H9 (cell line): ENCODE data around the gene AP2A1. TPM values are rescaled to one million over a fixed set of nuclear protein-coding genes. Genes with fewer than 3 reads are reported as not detected.

Experiments used
- DNase-seq: peaks from one replicate; pipeline ENCODE4 v3.0.0-alpha.2; 2017
- H2AFZ ChIP-seq: one replicate; pipeline ENCODE4 v1.6.1; 2013; ENCODE audit warnings: mild to moderate bottlenecking, low read length, control low read depth, moderate library complexity
- H2AK5ac ChIP-seq: 2 replicates; pipeline ENCODE4 v1.6.1; 2013; ENCODE audit warnings: low read length, control low read depth, mixed read lengths; ENCODE audit not compliant: insufficient read length
- H2BK120ac ChIP-seq: one replicate; pipeline ENCODE4 v1.6.1; 2013; ENCODE audit warnings: low read depth, mild to moderate bottlenecking, low read length, control low read depth, inconsistent platforms; ENCODE audit not compliant: poor library complexity, severe bottlenecking
- H2BK12ac ChIP-seq: 2 replicates; pipeline ENCODE4 v1.6.1; 2013; ENCODE audit warnings: low read length, control low read depth, mixed read lengths, low read depth; ENCODE audit not compliant: insufficient read length
- H2BK15ac ChIP-seq: 2 replicates; pipeline ENCODE4 v1.6.1; 2013; ENCODE audit warnings: low read depth, low read length, control low read depth
- H2BK20ac ChIP-seq: one replicate; pipeline ENCODE4 v1.6.1; 2013; ENCODE audit warnings: low read depth, mild to moderate bottlenecking, low read length, control low read depth, inconsistent platforms; ENCODE audit not compliant: poor library complexity, severe bottlenecking
- H2BK5ac ChIP-seq: 2 replicates; pipeline ENCODE4 v1.6.1; 2013; ENCODE audit warnings: low read length, control low read depth, mixed read lengths; ENCODE audit not compliant: insufficient read length
- H3K14ac ChIP-seq: 2 replicates; pipeline ENCODE4 v1.6.1; 2013; ENCODE audit warnings: low read length, control low read depth; ENCODE audit not compliant: insufficient read depth
- H3K18ac ChIP-seq: 2 replicates; pipeline ENCODE4 v1.6.1; 2013; ENCODE audit warnings: low read depth, mild to moderate bottlenecking, mixed read lengths, low read length, control low read depth; ENCODE audit not compliant: insufficient read length
- H3K23ac ChIP-seq: 2 replicates; pipeline ENCODE4 v1.6.1; 2013; ENCODE audit warnings: low read length, control low read depth, mixed read lengths, low read depth; ENCODE audit not compliant: insufficient read length
- H3K23me2 ChIP-seq: 2 replicates; pipeline ENCODE4 v1.6.1; 2013; ENCODE audit warnings: low read depth, mild to moderate bottlenecking, mixed read lengths, low read length, control low read depth; ENCODE audit not compliant: insufficient read length, poor library complexity, severe bottlenecking
- H3K27ac ChIP-seq: 2 replicates; pipeline ENCODE4 v1.5.1; 2013; ENCODE audit warnings: low read length, control low read depth, mixed read lengths, low read depth; ENCODE audit not compliant: insufficient read length
- H3K27me3 ChIP-seq: 2 replicates; pipeline ENCODE4 v1.6.1; 2013; ENCODE audit warnings: low read length, control low read depth, inconsistent platforms; ENCODE audit not compliant: insufficient read depth
- H3K4ac ChIP-seq: 2 replicates; pipeline ENCODE4 v1.6.1; 2013; ENCODE audit warnings: low read depth, mild to moderate bottlenecking, control low read depth, inconsistent platforms, low read length, moderate library complexity
- H3K4me1 ChIP-seq: 2 replicates; pipeline ENCODE4 v1.6.1; 2013; ENCODE audit warnings: low read length, control low read depth, inconsistent platforms; ENCODE audit not compliant: insufficient read depth
- H3K4me2 ChIP-seq: 2 replicates; pipeline ENCODE4 v1.6.1; 2013; ENCODE audit warnings: low read length, control low read depth, mixed read lengths; ENCODE audit not compliant: insufficient read length, insufficient read depth
- H3K56ac ChIP-seq: 2 replicates; pipeline ENCODE4 v1.6.1; 2013; ENCODE audit warnings: low read depth, mild to moderate bottlenecking, mixed read lengths, low read length, control low read depth; ENCODE audit not compliant: insufficient read length
- H3K79me1 ChIP-seq: 2 replicates; pipeline ENCODE4 v1.6.1; 2013; ENCODE audit warnings: low read depth, mild to moderate bottlenecking, moderate library complexity, low read length, control low read depth, inconsistent platforms; ENCODE audit not compliant: insufficient read depth, poor library complexity, severe bottlenecking
- H3K79me2 ChIP-seq: 2 replicates; pipeline ENCODE4 v1.6.1; 2013; ENCODE audit warnings: low read length, control low read depth, inconsistent platforms; ENCODE audit not compliant: insufficient read depth
- H3K9ac ChIP-seq: 2 replicates; pipeline ENCODE4 v1.6.1; 2013; ENCODE audit warnings: low read length, control low read depth, mixed read lengths; ENCODE audit not compliant: insufficient read length; ENCODE audit errors: extremely low read depth
- H3K9me3 ChIP-seq: one replicate; pipeline ENCODE4 v1.6.1; 2013; ENCODE audit warnings: low read depth, low read length, inconsistent platforms; ENCODE audit not compliant: control insufficient read depth
- H3T11ph ChIP-seq: one replicate; pipeline ENCODE4 v1.6.1; 2013; ENCODE audit warnings: mild to moderate bottlenecking, low read length, control low read depth, inconsistent platforms
- H4K20me1 ChIP-seq: one replicate; pipeline ENCODE4 v1.6.1; 2013; ENCODE audit not compliant: control insufficient read depth, insufficient read length, insufficient read depth
- H4K5ac ChIP-seq: 2 replicates; pipeline ENCODE4 v1.6.1; 2013; ENCODE audit warnings: low read depth, mild to moderate bottlenecking, mixed read lengths, low read length, control low read depth; ENCODE audit not compliant: insufficient read length
- H4K8ac ChIP-seq: replicated peaks from 2 replicates; pipeline ENCODE4 v1.6.1; 2013; ENCODE audit warnings: low read length, control low read depth, mixed read lengths, low read depth; ENCODE audit not compliant: insufficient read length
- H4K91ac ChIP-seq: 2 replicates; pipeline ENCODE4 v1.6.1; 2013; ENCODE audit warnings: low read depth, mild to moderate bottlenecking, moderate library complexity, mixed read lengths, low read length, control low read depth; ENCODE audit not compliant: insufficient read length
- H3K27ac Mint-ChIP-seq, 3 experiments: 2 replicates in 2 of 3; 3 replicates in 1 of 3; pipeline ENCODE4 v1.8.0; 2020 to 2021; ENCODE audit warnings: mixed read lengths in 3 of 3, mild to moderate bottlenecking in 1 of 3, moderate library complexity in 1 of 3
- H3K27me3 Mint-ChIP-seq: 2 replicates; pipeline ENCODE4 v1.8.0; 2021; ENCODE audit warnings: low read depth, mild to moderate bottlenecking, moderate library complexity, mixed read lengths
- H3K36me3 Mint-ChIP-seq, 3 experiments: 2 replicates in 2 of 3; 3 replicates in 1 of 3; pipeline ENCODE4 v1.8.0; 2020 to 2021; ENCODE audit warnings: low read depth in 3 of 3, mixed read lengths in 3 of 3; ENCODE audit not compliant: insufficient read depth in 1 of 3
- H3K4me1 Mint-ChIP-seq, 2 experiments: 2 replicates each; pipeline ENCODE4 v1.8.0; 2020; ENCODE audit warnings: mixed read lengths in 2 of 2
- H3K4me3 Mint-ChIP-seq, 2 experiments: 2 replicates in 1 of 2; 3 replicates in 1 of 2; pipeline ENCODE4 v1.8.0; 2020 to 2021; ENCODE audit warnings: mild to moderate bottlenecking in 2 of 2, mixed read lengths in 2 of 2, moderate library complexity in 1 of 2
- H3K9me3 Mint-ChIP-seq, 2 experiments: 2 replicates in 1 of 2; 3 replicates in 1 of 2; pipeline ENCODE4 v1.8.0; 2020; ENCODE audit warnings: mild to moderate bottlenecking in 2 of 2, mixed read lengths in 2 of 2, moderate library complexity in 1 of 2
- CTCF ChIP-seq: fragments of 200-600 bp; sonication (generic); conservative IDR thresholded peaks from 3 replicates; pipeline ENCODE4 v1.8.0; 2021; ENCODE audit warnings: antibody characterized with exemption, mild to moderate bottlenecking
- WGBS: extraction: QIAGEN DNeasy Blood & Tissue Kit; methylation state at CpG from one replicate; pipeline ENCODE4 v1.1.7; 2013; ENCODE audit warnings: missing lambda C conversion rate, low lambda C conversion rate, mixed read lengths; ENCODE audit not compliant: insufficient read length; ENCODE audit errors: extremely low coverage; 5-methylcytosine and 5-hydroxymethylcytosine counted together
- total RNA-seq: library from RNA; stranded (reverse); gene quantifications from 2 replicates; pipeline ENCODE4 v1.2.1, GENCODE V29; 2021

Gene AP2A1
- total RNA-seq, 1 experiment from 2014 or later, result 108 TPM

- Mint-ChIP-seq H3K36me3 (peaks cover 12 to 26% (median 26%) of the 10 kb centered on the region in 3 experiments; a peak in 6 of 7 replicates), H3K9me3 (no peaks in the 10 kb centered on the region; a peak in 2 of 5 replicates), H3K4me3 (peak overlapping the region; percentile 72 to 83), H3K27me3 (peaks cover 7% of the 10 kb centered on the region), H3K27ac (peak overlapping the region in 1 of 3 experiments; percentile 82; a peak in 1 of 7 replicates), H3K4me1 (peaks cover 16 to 36% of the 10 kb centered on the region in 2 experiments)
- Histone ChIP-seq H3K27me3 (no peaks in the 10 kb centered on the region), H3K18ac (peak overlapping the region; percentile 60), H3T11ph (no peak overlapping the region), H3K56ac (no peak overlapping the region), H2AFZ (no peak overlapping the region), H3K23ac (no peak overlapping the region), H3K4me2 (peak overlapping the region; percentile 22), H4K8ac (no peak overlapping the region), H2BK5ac (no peak overlapping the region), H2BK15ac (no peak overlapping the region), H3K23me2 (peaks cover 13% of the 10 kb centered on the region), H3K9ac (peak overlapping the region; percentile 27), H2BK120ac (no peak overlapping the region), H3K14ac (peak overlapping the region; percentile 80), H3K79me1 (no peaks in the 10 kb centered on the region), H2BK12ac (no peak overlapping the region), H2AK5ac (no peak overlapping the region), H3K4ac (no peak overlapping the region), H4K20me1 (no peaks in the 10 kb centered on the region), H4K5ac (no peak overlapping the region), H3K4me1 (peaks cover 3% of the 10 kb centered on the region), H3K79me2 (no peaks in the 10 kb centered on the region), H2BK20ac (no peak overlapping the region), H3K27ac (no peak overlapping the region), H4K91ac (no peak overlapping the region), H3K9me3 (no peaks in the 10 kb centered on the region)
- 0 out of 3 replicates have a peak, but pooled peaks have one; percentile 11 for TF ChIP-seq CTCF
- no CpG with 5 or more reads among the region's 50 CpGs for WGBS
- DNase-seq, result peak; percentile 77
Measured at GRCh38 chr19:49809160-49809940, 42.5 kb downstream of the AP2A1 start.
